ENCODE data around the gene REPIN1.
"Not testable (repeated sequence)": the region's sequence is repeated elsewhere in the genome, so short reads cannot be mapped to it uniquely, and the experiment has no call there.

Gene REPIN1

GRCh38 chr7:150377635-150378034 lies 9.0 kb downstream of the REPIN1 start:
- DNase-seq = no peak

GRCh38 chr7:150378115-150378852 lies 9.7 kb downstream of the REPIN1 start:
- peak; percentile 37 to 42 for DNase-seq

- peak; percentile 92 to 93 for DNase-seq
Measured at GRCh38 chr7:150378853-150379440, 10.3 kb downstream of the REPIN1 start, which contains the start of gene ZNF775. Gene ZNF775 (plus strand): TSS chr7:150379330. CDS start chr7:150388471, 9,141 bp downstream.

- DNase-seq = peak; percentile 32 to 35
Measured at GRCh38 chr7:150379441-150380379, 11.1 kb downstream of the REPIN1 start.

- no peak for DNase-seq
Measured at GRCh38 chr7:150380463-150380862, 11.8 kb downstream of the REPIN1 start.

GRCh38 chr7:150381096-150381495 lies 12.5 kb downstream of the REPIN1 start:
- DNase-seq = no peak

- DNase-seq = no peak
Measured at GRCh38 chr7:150381785-150382122, 13.1 kb downstream of the REPIN1 start.

GRCh38 chr7:150382123-150382843 lies 13.7 kb downstream of the REPIN1 start:
- DNase-seq = no peak

GRCh38 chr7:150382844-150383225 lies 14.2 kb downstream of the REPIN1 start:
- no peak for DNase-seq

GRCh38 chr7:150383710-150384397 lies 15.2 kb downstream of the REPIN1 start:
- DNase-seq = no peak

GRCh38 chr7:150384406-150385301 lies 16.0 kb downstream of the REPIN1 start:
- no peak for DNase-seq

GRCh38 chr7:150385302-150385723 lies 16.7 kb downstream of the REPIN1 start:
- no peak for DNase-seq

GRCh38 chr7:150385884-150386283 lies 17.3 kb downstream of the REPIN1 start:
- DNase-seq = not testable (repeated sequence)

GRCh38 chr7:150388306-150388705 lies 19.7 kb downstream of the REPIN1 start:
- DNase-seq = no peak

GRCh38 chr7:150388709-150389531 lies 20.3 kb downstream of the REPIN1 start:
- no peak for DNase-seq

- no peak for DNase-seq
Measured at GRCh38 chr7:150389532-150389816, 20.9 kb downstream of the REPIN1 start.

- no peak for DNase-seq
Measured at GRCh38 chr7:150390205-150390604, 21.6 kb downstream of the REPIN1 start.

GRCh38 chr7:150393325-150393724 lies 24.7 kb downstream of the REPIN1 start:
- DNase-seq = no peak

- no peak for DNase-seq
Measured at GRCh38 chr7:150396426-150396825, 27.8 kb downstream of the REPIN1 start.

- no peak for DNase-seq
Measured at GRCh38 chr7:150396851-150397260, 28.2 kb downstream of the REPIN1 start.
